DMS114 treated with DMSO at 0.1 percent for 48 hours (cell line): Measurements from ENCODE around the gene SLC22A5.
"Not testable (repeated sequence)": the region's sequence is repeated elsewhere in the genome, so short reads cannot be mapped to it uniquely, and the experiment has no call there.

Source experiments
- DNase-seq: peaks from one replicate; lab custom pipeline; 2025; ENCODE audit not compliant: unreplicated experiment; lab: John Stamatoyannopoulos, UW

Gene SLC22A5

DNA sequence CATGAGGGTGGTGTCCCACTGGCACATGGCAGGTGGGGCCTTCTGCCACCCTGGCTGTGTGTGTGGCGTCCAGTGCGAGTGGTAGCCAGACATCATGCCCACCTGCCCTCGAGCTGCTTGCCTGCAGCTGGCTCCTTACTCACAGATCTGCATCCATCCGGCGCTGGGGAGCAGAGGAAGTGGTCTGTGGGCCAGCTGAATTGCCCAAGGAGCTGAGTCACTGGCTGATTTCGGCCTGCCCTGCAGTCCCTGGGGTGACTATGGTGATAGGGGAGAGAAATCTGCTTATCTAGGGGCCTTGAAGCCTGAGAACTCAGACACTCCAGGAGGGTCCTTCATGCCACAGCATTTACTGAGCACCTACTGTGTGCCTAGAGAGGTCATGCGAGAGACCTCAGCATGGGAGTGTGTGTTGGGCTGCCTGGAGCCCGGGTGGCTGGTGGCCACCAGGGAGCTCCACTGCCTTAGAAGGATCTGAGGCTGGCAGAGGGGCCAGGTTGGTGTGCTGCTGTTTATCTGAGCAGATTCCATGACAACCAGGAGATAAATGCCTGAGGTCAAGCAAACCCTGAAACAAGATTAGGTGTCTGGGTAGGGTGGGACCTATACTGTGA is 57.1 kb downstream of the SLC22A5 start:
- no peak for DNase-seq

DNA sequence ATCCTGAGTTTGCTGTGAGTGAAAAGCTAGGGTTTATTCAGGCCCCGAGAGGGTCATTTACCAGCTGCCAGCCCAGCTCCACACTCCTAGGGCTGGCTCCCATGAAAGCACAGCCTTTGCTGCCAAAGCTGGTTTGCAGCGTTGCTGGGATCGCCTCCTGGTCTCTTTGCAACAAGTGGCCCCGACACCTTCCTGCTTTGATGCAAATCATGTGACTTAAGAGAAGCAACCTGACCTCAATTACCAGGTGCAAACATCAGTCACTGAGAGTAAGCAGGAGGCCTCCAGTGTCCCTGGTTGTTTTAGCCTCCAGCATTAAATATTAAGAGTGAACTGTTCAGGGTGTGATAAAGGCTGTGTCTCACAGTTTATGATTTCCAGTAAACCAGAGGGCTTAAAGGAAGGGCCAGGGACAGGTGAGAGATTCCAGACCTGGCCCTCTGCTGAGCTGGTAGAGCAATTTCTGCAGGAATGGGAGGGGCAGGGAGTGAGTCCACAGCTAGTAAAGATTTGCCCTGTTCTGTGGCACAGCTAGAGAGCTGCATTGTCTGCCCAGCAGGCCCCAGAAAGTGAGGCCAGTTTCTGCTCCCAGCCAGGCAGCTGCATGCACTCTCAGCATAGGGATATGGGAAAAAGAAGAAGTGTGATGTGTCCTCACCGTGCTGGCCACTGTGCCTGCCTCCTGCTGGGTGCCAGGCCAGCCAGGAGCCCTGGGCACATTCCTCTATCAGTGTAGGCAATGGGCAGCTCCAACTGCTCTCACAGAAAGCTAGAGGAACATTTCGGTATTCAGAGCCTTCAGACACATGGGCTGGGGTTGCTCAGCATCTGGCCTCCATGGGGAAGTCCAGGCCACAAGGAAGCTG is 58.0 kb downstream of the SLC22A5 start:
- DNase-seq: no peak

DNA sequence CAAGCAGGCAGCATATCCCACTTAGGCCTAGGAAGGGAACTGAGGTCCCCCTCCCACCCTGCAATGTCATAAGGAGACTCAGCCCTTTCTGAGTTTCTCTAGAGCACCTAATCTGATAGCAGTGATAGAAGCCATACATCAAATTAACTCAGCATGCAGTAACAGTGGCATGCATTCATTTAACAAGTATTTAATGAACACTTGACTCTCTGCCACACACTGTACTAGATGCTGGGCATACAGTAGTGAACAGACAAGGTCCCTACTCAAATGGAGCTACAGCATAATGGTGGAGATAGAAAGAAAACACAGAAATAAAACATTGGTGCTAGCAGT is 58.6 kb downstream of the SLC22A5 start:
- no peak for DNase-seq

DNA sequence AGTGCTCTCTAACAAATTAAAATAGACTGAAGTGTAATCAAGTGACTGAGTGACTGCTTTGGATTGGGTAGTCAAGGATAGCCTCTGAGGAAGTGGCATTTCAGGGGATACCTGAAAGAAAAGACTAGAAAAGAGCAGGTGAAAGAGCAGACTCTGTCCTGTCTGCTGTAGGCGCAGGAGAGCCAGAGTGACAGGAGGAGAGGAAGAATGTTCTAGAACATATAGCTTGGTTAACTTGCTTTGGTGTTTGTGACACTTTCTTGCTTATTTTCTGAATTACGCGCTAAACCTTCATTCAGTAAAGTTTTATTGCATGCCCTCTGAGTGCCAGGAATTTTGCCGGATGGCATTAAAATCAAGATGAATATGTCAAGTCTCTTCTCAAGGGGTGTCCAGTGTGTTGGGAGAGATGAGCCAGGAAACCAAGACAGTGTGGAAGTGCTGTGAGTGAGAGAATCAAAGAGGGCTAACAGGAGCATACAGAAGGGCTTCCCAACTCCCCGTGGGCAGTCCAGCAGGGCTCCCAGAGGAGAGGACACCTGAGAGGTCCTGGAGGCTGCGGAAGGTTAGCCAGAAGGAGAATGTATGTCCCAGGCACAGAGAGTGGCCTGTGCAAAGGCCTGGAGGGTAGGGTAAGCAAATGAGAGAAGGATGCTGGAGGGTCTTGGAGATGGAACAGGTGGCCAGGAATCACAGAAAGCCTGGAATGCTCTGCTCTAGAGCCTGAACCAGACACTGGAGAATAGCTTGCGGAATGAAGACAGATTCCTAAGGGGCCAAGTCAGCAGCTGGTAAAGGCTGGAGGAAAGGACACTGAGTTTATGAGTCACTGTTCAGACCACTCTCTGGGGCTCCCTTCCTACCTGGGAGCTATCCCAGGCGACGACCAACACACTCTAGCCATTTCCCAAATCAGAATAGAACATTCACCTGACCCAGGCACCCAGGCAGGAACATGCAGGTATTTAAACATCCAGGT is 59.3 kb downstream of the SLC22A5 start:
- no peak for DNase-seq

DNA sequence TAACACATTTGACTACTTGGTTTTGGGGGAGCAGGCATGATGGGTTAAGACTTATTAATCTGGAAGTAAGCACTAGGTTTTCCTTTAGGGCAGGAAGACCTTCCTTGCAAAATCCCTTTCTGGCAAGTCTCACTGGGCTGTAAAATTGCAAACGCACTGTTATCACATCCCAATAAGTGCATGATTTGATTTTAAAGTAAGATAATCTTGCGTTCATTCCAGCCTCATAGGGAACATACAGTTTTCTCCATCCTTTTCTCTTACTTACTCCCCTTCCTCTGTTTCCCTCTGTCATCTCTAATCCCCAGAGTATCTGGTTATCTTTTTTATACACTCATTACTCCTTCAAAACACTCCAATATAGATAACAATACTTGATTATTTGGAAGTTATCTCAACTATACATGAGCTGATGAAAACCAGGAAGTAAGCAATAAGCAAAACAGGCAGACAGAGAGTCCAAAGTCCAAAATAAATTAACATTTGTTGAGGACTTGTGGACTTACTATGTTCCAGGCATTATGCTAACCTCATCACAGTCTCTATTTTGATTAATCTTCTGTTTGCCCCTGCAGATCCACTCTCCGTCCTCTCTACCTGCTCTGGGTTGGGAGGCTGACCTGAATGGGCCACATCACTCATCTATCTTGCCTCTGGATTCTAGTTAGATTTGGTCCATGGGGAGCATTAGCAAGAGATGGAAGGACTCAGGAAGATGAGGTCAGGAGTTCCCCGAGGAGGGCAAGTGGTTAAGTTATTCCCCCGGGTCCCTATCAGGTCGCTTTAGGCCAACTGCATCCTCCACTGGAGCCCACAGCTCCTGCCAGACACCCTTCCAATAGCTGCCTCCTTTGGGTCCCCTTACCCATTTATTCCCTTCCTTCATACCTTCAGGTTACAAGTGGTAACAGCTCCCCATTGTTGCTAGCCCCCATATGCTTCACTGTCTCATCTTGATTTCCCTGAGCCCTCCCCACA is 60.2 kb downstream of the SLC22A5 start:
- DNase-seq: no peak

DNA sequence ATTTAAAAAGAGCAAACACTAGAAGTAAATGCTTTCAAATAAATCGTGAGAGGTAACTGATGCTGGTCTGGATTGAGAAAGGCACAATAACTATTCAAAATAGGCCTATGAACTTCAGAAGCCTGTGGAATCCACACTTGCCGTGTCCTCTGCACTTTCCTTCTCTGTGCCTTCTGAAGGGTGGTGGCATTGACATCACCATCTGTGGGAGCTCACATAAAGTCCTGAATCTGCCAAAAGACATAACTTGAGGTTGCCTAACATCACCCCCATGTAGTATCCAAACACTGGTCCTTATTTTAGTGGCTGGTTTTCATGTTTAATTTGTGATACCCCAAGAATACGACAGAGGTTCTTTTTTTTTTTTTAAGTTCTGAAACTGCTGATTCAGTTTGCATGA is 61.2 kb downstream of the SLC22A5 start:
- no peak for DNase-seq

DNA sequence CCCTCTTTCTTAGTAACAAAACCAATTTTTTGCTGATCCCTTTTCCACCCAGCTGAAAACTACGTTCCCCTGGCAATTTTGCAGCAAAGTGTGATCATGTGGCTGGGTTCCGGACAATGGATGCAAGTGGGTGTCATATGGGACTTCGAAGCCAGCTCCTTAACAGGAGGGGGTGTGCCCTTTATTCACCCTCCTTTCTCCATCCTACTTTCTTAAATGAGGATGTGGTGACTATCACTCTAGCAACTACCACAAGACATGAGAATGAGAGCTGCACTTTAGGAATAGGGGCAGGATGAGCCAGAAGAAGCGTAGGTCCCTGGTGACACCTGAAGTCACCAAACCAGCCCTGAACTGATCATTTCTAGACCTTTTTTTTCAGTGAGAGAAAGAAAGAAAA is 62.1 kb downstream of the SLC22A5 start:
- no peak for DNase-seq

DNA sequence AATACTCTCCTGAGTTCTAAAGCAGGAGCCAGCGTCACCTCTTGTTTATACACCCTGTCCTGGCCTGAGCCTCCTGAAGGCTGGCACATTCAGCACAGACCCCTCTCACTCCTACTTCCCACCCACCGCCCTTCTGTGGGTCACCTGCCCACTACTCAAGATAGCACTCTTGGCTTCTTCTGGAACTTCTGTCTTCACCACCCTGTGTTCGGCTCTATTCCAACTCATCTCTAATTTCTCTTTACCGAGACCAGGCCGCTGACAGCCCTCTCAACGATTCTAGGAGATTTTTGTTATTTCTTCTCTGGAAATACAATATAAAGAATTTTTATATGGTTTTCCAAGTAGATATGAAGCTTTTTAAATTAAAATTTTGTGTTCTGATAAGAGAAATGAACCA is 63.6 kb downstream of the SLC22A5 start:
- DNase-seq: no peak

DNA sequence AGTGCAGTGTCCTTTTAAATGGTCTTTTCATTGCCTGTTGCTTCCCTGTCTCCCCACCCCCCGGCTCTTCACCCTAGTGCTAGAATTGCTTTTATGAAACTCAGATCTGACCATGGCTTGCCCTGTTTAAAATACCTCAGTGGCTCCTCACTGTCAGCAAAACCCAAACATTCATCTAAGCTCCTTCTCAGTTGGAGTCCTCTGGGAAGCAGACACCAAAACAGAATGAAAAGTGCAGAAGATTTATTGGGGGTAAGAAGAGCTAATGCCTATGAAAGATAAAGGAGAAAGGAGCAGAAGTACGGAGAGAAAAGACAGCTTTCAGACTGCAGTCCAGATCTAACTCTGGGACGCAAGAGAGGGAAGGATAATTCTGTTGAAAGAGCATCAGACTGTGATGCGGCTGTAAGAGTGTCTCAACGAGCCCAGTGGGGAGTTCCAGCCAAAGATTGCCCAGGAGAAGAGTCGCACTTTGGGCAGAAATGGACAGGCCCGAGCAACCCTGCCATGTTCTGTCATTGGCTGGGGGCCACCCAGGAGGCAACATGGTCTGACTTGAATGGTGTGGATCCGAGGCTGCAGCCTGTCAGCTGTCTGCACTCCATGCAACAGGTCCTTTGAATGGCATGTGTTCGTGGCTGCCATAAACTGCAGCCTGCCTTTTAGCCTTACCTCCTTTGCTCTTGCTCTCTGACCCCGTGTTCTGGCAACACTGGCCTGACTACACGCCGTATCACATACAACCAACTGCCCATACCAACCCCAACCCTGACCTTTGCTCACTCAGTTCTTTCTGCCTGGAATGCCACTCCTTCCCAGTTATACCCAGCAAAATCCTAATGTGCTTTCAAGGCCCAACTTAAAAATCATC is 65.1 kb downstream of the SLC22A5 start:
- DNase-seq: no peak

DNA sequence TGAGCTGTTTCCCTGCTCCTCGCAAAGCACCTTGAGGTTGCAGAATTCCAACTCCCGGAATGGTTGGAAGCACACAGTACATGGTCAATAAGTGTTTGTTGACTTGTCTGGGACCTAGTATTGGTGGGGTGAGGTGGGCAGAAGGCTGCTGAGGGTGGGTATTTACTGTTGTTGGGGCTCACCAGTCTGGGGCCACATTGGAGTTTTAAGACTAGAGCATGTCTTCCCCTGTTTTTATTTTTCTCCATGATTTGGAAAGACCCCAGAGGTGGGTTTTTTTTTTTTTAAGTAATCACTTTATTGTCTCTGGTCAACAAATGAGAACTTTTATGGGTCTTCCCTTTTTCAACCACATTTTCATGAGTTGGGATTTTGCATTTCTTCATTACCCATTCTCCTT is 65.9 kb downstream of the SLC22A5 start:
- no peak for DNase-seq

DNA sequence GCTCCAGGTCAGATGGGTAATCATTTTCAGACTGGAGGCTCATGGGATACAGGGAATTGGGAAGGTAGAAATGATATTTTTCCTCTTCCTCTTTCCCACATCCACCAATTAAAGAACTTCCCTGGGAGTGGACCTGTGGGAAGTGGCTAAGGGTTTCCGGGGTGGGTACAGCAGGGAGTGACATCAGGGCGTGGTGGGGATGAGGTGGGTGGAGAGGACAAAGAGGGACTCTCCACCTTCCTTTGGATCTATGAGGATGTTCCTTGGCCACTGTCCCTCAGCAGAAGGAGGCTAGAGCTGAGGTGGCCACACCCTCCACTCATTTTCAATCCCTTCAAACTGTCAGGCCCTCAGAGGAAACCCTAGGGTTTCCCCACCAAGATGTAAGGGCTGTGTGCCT is 66.4 kb downstream of the SLC22A5 start:
- DNase-seq: no peak

DNA sequence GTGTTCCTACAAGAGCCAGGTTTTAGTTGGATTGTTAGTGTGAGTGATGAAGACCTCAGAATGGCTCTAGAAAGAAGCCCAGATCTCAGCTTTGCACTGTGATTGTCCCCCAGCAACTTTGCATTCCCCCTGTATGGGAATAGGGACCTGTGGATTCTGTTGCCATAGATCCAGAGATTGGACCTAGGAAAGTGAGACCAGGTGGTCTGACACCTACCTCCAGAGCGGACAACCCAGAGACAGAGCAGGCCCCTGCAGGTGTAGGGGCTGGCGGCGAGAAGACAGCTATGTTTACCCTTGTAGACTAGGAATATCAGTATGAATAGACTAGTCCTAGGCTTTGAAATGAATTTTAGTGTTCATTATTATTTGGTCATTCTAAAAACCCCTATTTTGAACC is 67.4 kb downstream of the SLC22A5 start:
- no peak for DNase-seq

DNA sequence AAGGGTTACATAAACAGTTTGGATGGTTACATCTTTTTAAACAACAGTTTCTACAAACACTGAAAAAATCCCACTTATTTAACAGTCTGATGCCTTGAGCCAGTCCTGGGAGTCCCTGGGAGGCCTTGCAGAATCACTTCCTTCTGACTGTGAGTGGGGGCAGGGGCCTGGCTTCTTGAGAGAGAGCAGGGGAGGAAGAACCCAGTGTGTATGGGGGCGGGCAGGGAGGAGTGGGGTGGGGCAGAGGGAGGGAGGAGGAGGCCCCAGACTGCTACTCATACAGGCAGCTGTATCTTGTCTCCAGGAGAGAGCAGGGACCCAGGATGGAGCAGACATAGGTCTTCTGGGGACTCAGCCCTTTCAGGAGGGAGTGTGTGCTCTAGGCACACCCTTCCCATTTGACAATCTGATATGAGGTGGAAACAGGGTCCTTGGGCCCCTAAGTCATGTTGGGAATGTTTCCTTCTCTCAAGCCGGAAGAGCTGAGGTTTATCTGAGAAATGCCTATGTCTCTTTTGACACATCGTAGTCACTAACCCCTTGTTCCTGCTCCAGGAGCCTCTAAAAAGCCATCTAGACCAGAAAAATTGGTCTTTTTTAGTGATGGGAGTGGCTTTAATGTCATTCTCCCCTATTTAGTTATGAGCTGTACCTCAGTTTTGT is 68.2 kb downstream of the SLC22A5 start:
- no peak for DNase-seq

DNA sequence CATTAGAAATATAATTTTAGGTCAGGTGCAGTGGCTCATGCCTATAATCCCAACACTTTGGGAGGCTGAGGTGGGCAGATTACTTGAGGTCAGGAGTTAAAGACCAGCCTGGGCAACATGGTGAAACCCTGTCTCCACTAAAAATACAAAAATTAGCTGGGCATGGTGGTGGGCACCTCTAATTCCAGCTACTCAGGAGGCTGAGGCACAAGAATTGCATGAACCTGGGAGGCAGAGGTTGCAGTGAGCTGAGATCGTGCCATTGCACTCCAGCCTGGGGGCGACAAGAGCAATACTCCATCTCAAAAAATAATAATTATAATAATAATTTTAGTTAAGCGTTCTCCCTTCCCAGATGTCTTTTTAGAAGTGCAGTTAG is 68.7 kb downstream of the SLC22A5 start:
- not testable (repeated sequence) for DNase-seq

DNA sequence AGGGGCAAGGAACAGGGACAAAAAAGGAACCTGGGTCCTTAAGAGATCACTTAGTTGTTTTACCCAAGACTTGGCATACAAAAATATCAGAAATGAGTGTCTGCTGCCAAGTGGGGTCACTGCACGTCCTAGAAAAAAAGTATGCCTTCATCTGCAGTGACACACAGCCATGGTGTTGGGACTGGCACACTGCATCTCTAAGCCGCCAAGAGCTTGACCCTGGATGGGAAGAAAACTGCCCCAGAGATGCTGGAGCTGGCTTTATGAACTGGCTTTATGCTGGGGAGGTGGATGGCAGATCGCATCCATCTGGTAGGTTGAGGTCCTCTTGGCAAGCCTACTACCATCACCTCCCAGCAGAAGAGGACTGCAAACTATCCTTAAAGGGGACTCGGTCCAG is 69.4 kb downstream of the SLC22A5 start:
- no peak for DNase-seq

DNA sequence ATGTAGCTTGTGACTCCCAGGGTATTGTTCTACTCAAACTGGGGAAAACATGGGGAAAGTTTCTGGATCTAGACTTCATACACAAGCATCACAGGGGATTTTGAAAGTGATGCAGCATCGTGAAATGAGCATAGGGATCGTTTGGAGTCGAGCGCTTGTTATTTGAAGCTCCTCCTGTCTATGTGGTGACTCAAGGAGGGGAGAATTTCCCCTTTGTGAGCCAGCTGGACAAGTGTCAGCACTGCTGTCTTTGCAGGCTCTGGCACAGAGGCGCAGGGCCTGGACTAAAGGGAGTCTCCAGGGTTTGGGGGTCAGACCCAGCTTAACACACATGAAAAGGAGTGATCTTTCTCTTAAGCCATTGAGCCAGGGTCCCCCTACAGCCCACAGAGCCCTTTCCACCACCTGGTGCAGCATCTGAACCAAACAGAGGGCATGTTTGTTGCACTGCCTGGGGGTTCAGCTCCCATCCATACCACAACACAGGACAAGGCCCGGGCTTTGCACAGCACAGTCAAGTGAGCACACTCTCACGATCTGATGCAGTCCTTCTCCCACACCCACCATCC is 70.1 kb downstream of the SLC22A5 start:
- no peak for DNase-seq

DNA sequence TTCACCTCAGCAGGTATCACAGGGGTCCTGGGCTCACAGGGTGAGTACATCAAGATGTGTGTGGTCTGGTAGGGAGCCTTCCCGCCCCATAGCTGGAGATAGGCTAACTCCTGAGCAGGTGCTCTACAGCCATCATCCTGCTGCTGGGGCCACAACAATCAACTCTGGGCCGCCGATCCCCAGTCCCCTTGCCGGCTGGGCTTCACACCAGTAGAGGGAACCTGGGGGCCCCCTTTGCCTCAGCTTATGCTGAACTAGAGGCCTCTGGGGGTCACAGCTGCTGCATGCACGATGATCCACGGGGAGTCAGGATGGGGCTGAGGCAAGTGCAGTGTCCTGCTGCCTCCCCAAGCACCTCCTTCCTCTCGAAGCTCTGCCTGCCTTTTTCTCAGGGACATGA is 74.6 kb downstream of the SLC22A5 start:
- DNase-seq: no peak
